ENCODE measurements around the gene SLC38A2. TPM values are rescaled to one million over a fixed set of nuclear protein-coding genes. Genes with fewer than 3 reads are reported as not detected.
"Not testable (repeated sequence)": the region's sequence is repeated elsewhere in the genome, so short reads cannot be mapped to it uniquely, and the experiment has no call there.

SLC38A2 gene
- total RNA-seq, 8 experiments from 2014 or later, result 67.2 to 381 (median 117) TPM

- in situ Hi-C loops (cut with MboI; ENCODE audit: low pct_unique_long_range_greater_than_20kb in 2 of 9, low sequenced_read_pairs in 9 of 9, unreplicated experiment in 9 of 9), result no loop called here
- Histone ChIP-seq H3K27ac (no peak overlapping the region), H3K4me3 (no peak overlapping the region), H3K4me1 (replicated peaks in 1 of 2) (peaks cover 10 to 16% of the 10 kb centered on the region in 2 donors)
- no peak for ATAC-seq (replicated peaks in 6 of 8)
- WGBS, 10 experiments, result 0 to 80% (median 57%) methylated on average over 1 of the region's 1 CpG; no CpG with 5 or more reads in 3 of the 10 experiments
Observed at GRCh38 chr12:46404225-46404631, 31.7 kb upstream of the SLC38A2 start.

- in situ Hi-C loops (cut with MboI; ENCODE audit: low pct_unique_long_range_greater_than_20kb in 2 of 9, low sequenced_read_pairs in 9 of 9, unreplicated experiment in 9 of 9), result no loop called here
- H3K4me1 ChIP-seq (replicated peaks in 1 of 2), result peaks cover 10 to 16% of the 10 kb centered on the region in 2 donors
- H3K27ac ChIP-seq, result no peak overlapping the region
- no peak for ATAC-seq (replicated peaks in 6 of 8)
- no peak overlapping the region for H3K4me3 ChIP-seq
Observed at GRCh38 chr12:46403719-46404070, 31.1 kb upstream of the SLC38A2 start.

- Histone ChIP-seq H3K27ac (no peak overlapping the region), H3K4me3 (no peak overlapping the region), H3K4me1 (replicated peaks in 1 of 2) (peaks cover 10 to 16% of the 10 kb centered on the region in 2 donors)
- in situ Hi-C loops (cut with MboI; ENCODE audit: low pct_unique_long_range_greater_than_20kb in 2 of 9, low sequenced_read_pairs in 9 of 9, unreplicated experiment in 9 of 9), result no loop called here
- peak in 7 of 8 experiments; percentile 45 to 93 (median 63) for ATAC-seq (replicated peaks in 6 of 8)
- 7 to 50% (median 33%) methylated on average over 1 to 3 of the region's 3 CpGs; no CpG with 5 or more reads in 1 of the 10 experiments for WGBS, 10 experiments
Observed at GRCh38 chr12:46402941-46403718, 30.6 kb upstream of the SLC38A2 start.

- Histone ChIP-seq H3K4me3 (no peak overlapping the region), H3K27ac (no peak overlapping the region), H3K4me1 (replicated peaks in 1 of 2) (peaks cover 10 to 16% of the 10 kb centered on the region in 2 donors)
- 0 to 70% (median 8%) methylated on average over 1 to 2 of the region's 2 CpGs; no CpG with 5 or more reads in 7 of the 10 experiments for WGBS, 10 experiments
- peak; percentile 41 to 90 (median 60) for ATAC-seq (replicated peaks in 6 of 8)
- in situ Hi-C loops (cut with MboI; ENCODE audit: low pct_unique_long_range_greater_than_20kb in 2 of 9, low sequenced_read_pairs in 9 of 9, unreplicated experiment in 9 of 9), result no loop called here
Observed at GRCh38 chr12:46402451-46402850, 29.9 kb upstream of the SLC38A2 start.

GRCh38 chr12:46401662-46402061 lies 29.1 kb upstream of the SLC38A2 start:
- ATAC-seq (replicated peaks in 6 of 8), result peak in 6 of 8 experiments; percentile 20 to 58 (median 42)
- WGBS, 10 experiments, result 0 to 63% (median 10%) methylated on average over 1 to 2 of the region's 4 CpGs; no CpG with 5 or more reads in 5 of the 10 experiments
- Histone ChIP-seq H3K4me3 (no peak overlapping the region), H3K27ac (no peak overlapping the region), H3K4me1 (replicated peaks in 1 of 2) (peaks cover 10 to 16% of the 10 kb centered on the region in 2 donors)
- in situ Hi-C loops (cut with MboI; ENCODE audit: low pct_unique_long_range_greater_than_20kb in 2 of 9, low sequenced_read_pairs in 9 of 9, unreplicated experiment in 9 of 9), result no loop called here

- H3K27ac ChIP-seq, result no peak overlapping the region
- WGBS, 10 experiments, result 24 to 96% (median 81%) methylated on average over 1 to 2 of the region's 2 CpGs; no CpG with 5 or more reads in 1 of the 10 experiments
- H3K4me1 ChIP-seq (replicated peaks in 1 of 2), result peaks cover 10 to 21% of the 10 kb centered on the region in 2 donors
- ATAC-seq (replicated peaks in 6 of 8), result no peak
- H3K4me3 ChIP-seq, result no peak overlapping the region
- in situ Hi-C loops (cut with MboI; ENCODE audit: low pct_unique_long_range_greater_than_20kb in 2 of 9, low sequenced_read_pairs in 9 of 9, unreplicated experiment in 9 of 9), result no loop called here
Observed at GRCh38 chr12:46400406-46400805, 27.8 kb upstream of the SLC38A2 start.

GRCh38 chr12:46399461-46400248 lies 27.1 kb upstream of the SLC38A2 start:
- 79 to 100% (median 94%) methylated on average over 1 to 3 of the region's 6 CpGs; no CpG with 5 or more reads in 6 of the 10 experiments for WGBS, 10 experiments
- ATAC-seq (replicated peaks in 6 of 8); H3K4me3 ChIP-seq; H3K27ac ChIP-seq: not testable (repeated sequence)
- H3K4me1 ChIP-seq (replicated peaks in 1 of 2), result peaks cover 10 to 28% of the 10 kb centered on the region in 2 donors
- in situ Hi-C loops (cut with MboI; ENCODE audit: low pct_unique_long_range_greater_than_20kb in 2 of 9, low sequenced_read_pairs in 9 of 9, unreplicated experiment in 9 of 9), result loop anchor here in 3 of 9 experiments (25.0 kb wide), 2 partner anchors 163 to 263 kb away; no protein-coding TSS in a partner anchor

- H3K27ac ChIP-seq, result no peak overlapping the region
- no peak overlapping the region for H3K4me3 ChIP-seq
- H3K4me1 ChIP-seq (replicated peaks in 1 of 2), result peaks cover 7 to 12% of the 10 kb centered on the region in 2 donors
- 90 to 100% (median 100%) methylated on average over 2 to 5 of the region's 5 CpGs; no CpG with 5 or more reads in 1 of the 10 experiments for WGBS, 10 experiments
- no peak for ATAC-seq (replicated peaks in 6 of 8)
- in situ Hi-C loops (cut with MboI; ENCODE audit: low pct_unique_long_range_greater_than_20kb in 2 of 9, low sequenced_read_pairs in 9 of 9, unreplicated experiment in 9 of 9), result loop anchor here in 3 of 9 experiments (25.0 kb wide), 2 partner anchors 165 to 265 kb away; no protein-coding TSS in a partner anchor
Observed at GRCh38 chr12:46396826-46397225, 24.3 kb upstream of the SLC38A2 start.

- in situ Hi-C loops (cut with MboI; ENCODE audit: low pct_unique_long_range_greater_than_20kb in 2 of 9, low sequenced_read_pairs in 9 of 9, unreplicated experiment in 9 of 9), result loop anchor here in 3 of 9 experiments (25.0 kb wide), 2 partner anchors 167 to 267 kb away; no protein-coding TSS in a partner anchor
- no peak overlapping the region for H3K27ac ChIP-seq
- H3K4me1 ChIP-seq (replicated peaks in 1 of 2), result peaks cover 11 to 12% of the 10 kb centered on the region in 2 donors
- H3K4me3 ChIP-seq, result no peak overlapping the region
- ATAC-seq (replicated peaks in 6 of 8), result peak in 3 of 8 experiments; percentile 50 to 81 (median 60)
- 0 to 50% (median 13%) methylated on average over 1 to 4 of the region's 4 CpGs; no CpG with 5 or more reads in 2 of the 10 experiments for WGBS, 10 experiments
Observed at GRCh38 chr12:46395388-46395787, 22.8 kb upstream of the SLC38A2 start.

- in situ Hi-C loops (cut with MboI; ENCODE audit: low pct_unique_long_range_greater_than_20kb in 2 of 9, low sequenced_read_pairs in 9 of 9, unreplicated experiment in 9 of 9), result loop anchor here in 3 of 9 experiments (25.0 kb wide), 2 partner anchors 171 to 271 kb away; no protein-coding TSS in a partner anchor
- Histone ChIP-seq H3K27ac (no peak overlapping the region), H3K4me3 (no peak overlapping the region), H3K4me1 (replicated peaks in 1 of 2) (peaks cover 11 to 12% of the 10 kb centered on the region in 2 donors)
- ATAC-seq (replicated peaks in 6 of 8), result no peak
- 33 to 100% (median 73%) methylated on average over 1 of the region's 1 CpG for WGBS, 10 experiments
Observed at GRCh38 chr12:46391630-46392029, 19.1 kb upstream of the SLC38A2 start.

- ATAC-seq (replicated peaks in 6 of 8), result peak in 4 of 8 experiments; percentile 30 to 51 (median 31)
- 20 to 100% (median 57%) methylated on average over 1 to 4 of the region's 4 CpGs for WGBS, 10 experiments
- in situ Hi-C loops (cut with MboI; ENCODE audit: low pct_unique_long_range_greater_than_20kb in 2 of 9, low sequenced_read_pairs in 9 of 9, unreplicated experiment in 9 of 9), result loop anchor here in 3 of 9 experiments (25.0 kb wide), 2 partner anchors 171 to 271 kb away; no protein-coding TSS in a partner anchor
- H3K4me3 ChIP-seq, result no peak overlapping the region
- no peak overlapping the region for H3K27ac ChIP-seq
- H3K4me1 ChIP-seq (replicated peaks in 1 of 2), result peaks cover 11% of the 10 kb centered on the region in 2 donors
Observed at GRCh38 chr12:46390881-46391280, 18.3 kb upstream of the SLC38A2 start.

- Histone ChIP-seq H3K27ac (no peak overlapping the region), H3K4me3 (no peak overlapping the region), H3K4me1 (replicated peaks in 1 of 2) (peaks cover 6 to 14% of the 10 kb centered on the region in 2 donors)
- in situ Hi-C loops (cut with MboI; ENCODE audit: low pct_unique_long_range_greater_than_20kb in 2 of 9, low sequenced_read_pairs in 9 of 9, unreplicated experiment in 9 of 9), result loop anchor here in 3 of 9 experiments (25.0 kb wide), 2 partner anchors 172 to 272 kb away; no protein-coding TSS in a partner anchor
- no peak for ATAC-seq (replicated peaks in 6 of 8)
- 67 to 100% (median 100%) methylated on average over 1 of the region's 1 CpG; no CpG with 5 or more reads in 2 of the 10 experiments for WGBS, 10 experiments
Observed at GRCh38 chr12:46390304-46390703, 17.7 kb upstream of the SLC38A2 start.
